NCI-H526 (cell line): ENCODE data around the gene HIP1.
"Not testable (repeated sequence)": the region's sequence is repeated elsewhere in the genome, so short reads cannot be mapped to it uniquely, and the experiment has no call there.

Experiments used
- DNase-seq, 2 experiments: peaks; one replicate each; lab custom pipeline; 2025; lab: John Stamatoyannopoulos, UW

Gene HIP1

DNA sequence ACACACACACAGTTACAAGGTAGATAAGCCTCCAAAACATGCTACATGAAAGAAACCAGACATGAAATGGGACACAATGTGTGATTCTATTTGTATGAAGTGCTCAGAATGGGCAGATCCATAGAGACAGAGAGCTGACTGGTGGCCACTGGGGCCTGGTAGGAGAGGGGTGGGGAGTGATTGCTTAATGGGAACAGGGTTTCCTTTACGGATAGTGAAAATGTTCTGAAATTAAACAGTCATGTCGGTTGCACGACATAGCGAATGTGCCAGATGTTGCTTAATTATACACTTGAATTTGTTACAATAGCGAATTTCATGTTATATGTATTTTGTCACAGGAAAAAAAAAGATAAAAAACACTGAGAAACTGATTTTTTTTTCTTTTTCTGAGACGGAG lies 124.3 kb downstream of the HIP1 start:
- DNase-seq, result no peak

- DNase-seq, result no peak
Measured at GRCh38 chr7:75613351-75613750, 125.4 kb downstream of the HIP1 start.

- DNase-seq, result no peak
Measured at GRCh38 chr7:75611557-75612178, 127.1 kb downstream of the HIP1 start.

- DNase-seq, result not testable (repeated sequence)
Measured at GRCh38 chr7:75609416-75609815, 129.3 kb downstream of the HIP1 start.

DNA sequence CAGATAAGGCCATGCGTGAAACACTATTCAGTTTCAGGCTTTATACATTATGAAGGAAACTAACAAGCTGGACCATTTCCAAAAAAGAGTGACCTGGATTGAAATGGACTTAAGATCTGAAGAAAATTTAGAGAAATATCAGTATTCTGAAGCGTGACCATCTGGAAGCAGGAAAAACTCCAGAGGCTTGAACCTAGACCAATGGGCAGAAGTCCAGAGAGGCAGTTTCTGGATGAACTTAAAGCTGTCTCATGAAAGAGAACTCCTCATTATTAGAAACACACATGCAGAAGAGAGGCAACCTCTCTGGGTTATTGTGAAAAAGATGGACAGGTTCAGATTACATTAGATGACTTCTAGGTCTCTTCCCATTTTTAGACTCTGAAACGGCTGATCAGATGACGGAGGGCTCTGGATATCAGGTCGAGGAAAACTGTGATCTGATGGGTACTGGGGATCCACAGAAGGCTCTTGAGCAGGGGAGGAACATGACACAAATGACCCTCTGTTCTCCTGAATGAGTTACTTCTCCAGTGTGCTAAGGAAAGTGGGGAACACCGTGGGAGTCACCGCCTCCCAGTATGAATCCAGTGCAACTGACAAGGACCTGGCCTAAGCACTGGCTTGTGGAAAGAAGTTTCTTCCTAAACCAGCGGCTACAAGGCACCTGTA lies 130.2 kb downstream of the HIP1 start:
- no peak for DNase-seq

DNA sequence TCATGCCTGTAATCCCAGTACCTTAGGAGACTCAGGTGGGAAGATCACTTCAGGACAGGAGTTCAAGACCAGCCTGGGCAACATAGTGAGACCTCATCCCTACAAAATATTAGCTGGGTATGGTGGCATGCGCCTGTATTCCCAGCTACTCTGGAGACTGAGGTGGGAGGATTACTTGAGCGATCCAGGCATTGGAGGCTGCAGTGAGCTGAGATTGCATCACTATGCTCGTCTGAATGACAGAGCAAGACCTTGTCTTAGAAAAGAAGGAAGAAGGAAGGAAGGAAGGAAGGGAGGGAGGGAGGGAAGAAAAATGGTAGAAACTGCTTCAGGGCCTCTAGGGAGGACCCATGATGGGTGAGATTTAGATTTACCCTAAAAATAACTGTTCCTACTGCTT lies 134.3 kb downstream of the HIP1 start:
- no peak for DNase-seq

DNA sequence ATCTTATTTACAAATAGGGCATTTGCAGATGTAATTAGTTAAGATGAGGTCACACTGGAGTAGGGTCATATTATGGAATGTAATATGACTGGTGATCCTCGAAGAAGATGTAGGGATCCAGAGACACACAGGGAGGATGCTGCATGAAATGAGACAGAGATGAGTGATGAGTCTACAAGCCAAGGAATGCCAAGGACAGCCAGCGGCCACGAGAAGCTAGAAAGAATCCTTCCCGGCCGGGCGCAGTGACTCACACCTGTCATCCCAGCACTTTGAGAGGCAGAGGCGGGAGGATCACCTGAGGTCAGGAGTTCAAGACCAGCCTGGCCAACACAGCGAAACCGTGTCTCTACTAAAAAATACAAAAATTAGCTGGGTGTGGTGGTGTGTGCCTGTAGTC lies 135.9 kb downstream of the HIP1 start:
- not testable (repeated sequence) for DNase-seq

GRCh38 chr7:75601539-75601938 lies 137.2 kb downstream of the HIP1 start:
- DNase-seq, result no peak

DNA sequence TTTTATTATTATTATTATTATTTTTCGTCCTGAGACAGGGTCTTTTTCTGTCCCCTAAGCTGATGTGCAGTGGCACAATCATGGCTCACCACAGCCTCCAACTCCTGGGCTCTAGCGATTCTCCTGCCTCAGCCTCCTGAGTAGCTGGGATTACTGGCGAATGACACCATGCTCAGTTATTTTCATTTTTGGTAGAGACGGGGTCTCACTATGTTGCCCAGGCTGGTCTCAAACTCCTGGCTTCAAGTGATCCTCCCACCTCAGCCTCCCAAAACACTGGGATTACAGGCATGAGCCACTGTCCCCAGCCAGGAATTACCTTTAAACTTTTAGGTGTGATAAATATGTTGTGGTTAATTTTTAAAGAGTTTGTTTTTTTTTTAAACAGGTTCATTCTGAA lies 138.0 kb downstream of the HIP1 start:
- DNase-seq, result not testable (repeated sequence)

GRCh38 chr7:75599244-75599781 lies 139.4 kb downstream of the HIP1 start:
- DNase-seq, result no peak

GRCh38 chr7:75596727-75597614 lies 141.8 kb downstream of the HIP1 start:
- no peak for DNase-seq

GRCh38 chr7:75595766-75596165 lies 143.0 kb downstream of the HIP1 start:
- no peak for DNase-seq

GRCh38 chr7:75593500-75594184 lies 145.1 kb downstream of the HIP1 start:
- not testable (repeated sequence) for DNase-seq

DNA sequence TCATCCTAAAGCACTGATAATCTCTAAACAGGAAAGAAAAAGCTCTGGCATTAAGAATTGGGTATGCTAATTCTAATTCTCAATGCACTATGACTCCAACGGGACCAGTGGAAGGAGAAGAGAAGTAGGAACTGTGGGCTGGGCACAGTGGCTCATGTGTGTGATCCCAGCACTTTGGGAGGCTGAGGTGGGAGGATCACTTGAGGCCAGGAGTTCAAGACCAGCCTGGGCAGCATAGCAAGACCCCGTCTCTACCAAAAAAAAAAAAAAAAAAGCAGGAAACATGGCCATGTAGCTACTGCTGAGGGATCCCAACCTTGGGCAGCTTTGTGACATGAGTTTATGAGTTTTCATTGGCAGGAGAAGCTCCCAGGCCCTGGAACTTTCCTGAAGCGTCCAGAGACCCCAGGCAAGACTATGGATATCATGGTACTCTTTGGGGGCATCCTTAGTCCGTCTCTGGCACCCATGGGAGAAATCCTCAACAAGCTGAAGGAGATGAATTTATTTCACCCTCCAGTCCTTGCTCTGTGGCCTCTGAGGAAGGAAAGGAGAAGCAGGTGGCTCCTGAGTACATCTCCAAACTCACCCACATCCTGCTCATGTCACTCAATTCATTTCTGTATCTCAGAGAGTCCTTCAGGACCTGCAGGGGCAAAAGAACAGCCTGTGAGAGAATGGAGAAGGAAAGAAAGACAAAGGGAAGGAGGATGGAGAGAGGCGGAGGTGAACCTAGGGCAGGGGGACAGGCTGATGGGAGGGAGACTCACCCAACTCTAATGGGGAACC lies 147.1 kb downstream of the HIP1 start:
- no peak for DNase-seq

DNA sequence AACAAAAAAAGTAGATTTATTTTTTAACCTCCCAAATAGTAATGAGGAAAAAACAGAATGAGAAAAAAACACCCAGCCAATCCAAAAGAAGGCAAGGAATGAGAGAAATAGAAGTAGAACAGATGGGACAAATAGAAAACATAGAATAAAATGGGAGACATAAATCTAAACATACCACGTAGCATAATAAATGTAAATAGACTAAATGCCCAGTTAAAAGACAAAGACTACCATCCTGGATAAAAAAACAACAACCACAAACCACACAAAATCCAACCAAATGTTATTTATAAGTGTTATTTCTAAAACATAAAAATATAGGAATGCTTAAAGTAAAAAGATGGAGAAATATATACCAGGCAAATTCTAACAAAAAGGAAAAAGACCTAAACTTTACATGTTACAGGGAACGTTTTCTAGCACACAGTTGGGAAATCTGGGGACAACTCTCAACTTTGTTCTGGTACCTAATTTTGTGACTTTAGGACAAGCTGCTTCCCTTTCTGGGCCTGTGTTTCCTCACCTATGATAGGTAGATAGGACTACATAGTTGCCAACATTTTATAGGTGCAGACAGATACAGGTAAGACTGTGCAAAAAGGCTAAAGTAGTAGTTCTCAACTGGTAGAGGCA lies 148.3 kb downstream of the HIP1 start:
- no peak for DNase-seq

DNA sequence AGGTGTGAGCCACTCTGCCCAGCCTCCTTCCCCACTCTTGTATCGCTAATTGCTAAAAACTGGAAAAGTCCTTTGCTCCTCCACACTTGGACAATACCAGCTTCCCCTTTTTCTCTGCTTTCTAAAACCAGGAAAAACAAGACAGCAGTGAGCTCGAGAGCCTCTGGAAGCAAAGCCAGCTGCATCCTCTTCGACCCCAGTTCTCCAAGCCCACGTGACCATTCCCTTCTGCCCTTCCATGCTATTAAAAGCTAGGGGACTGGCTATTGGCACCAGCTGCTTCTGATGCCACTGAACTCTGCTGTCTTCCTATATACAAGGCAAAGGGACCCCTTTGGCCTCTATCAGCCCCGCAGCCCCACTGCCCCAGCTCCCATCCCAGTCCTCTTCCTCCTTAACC lies 154.4 kb downstream of the HIP1 start:
- DNase-seq, result no peak

- DNase-seq, result no peak
Measured at GRCh38 chr7:75583255-75583654, 155.5 kb downstream of the HIP1 start.

- DNase-seq, result no peak
Measured at GRCh38 chr7:75579899-75580298, 158.8 kb downstream of the HIP1 start.

GRCh38 chr7:75578081-75578480 lies 160.7 kb downstream of the HIP1 start:
- no peak for DNase-seq

GRCh38 chr7:75575488-75576121 lies 163.1 kb downstream of the HIP1 start:
- no peak for DNase-seq
